Measurements from ENCODE around the gene DNAJB5. TPM values are rescaled to one million over a fixed set of nuclear protein-coding genes. Genes with fewer than 3 reads are reported as not detected.
A peak's percentile ranks its signal among the peaks of the same experiment; 100 is the strongest.

The DNAJB5 gene
- total and polyA plus RNA-seq, 2 donors = 4.1 to 13.4 TPM

DNA sequence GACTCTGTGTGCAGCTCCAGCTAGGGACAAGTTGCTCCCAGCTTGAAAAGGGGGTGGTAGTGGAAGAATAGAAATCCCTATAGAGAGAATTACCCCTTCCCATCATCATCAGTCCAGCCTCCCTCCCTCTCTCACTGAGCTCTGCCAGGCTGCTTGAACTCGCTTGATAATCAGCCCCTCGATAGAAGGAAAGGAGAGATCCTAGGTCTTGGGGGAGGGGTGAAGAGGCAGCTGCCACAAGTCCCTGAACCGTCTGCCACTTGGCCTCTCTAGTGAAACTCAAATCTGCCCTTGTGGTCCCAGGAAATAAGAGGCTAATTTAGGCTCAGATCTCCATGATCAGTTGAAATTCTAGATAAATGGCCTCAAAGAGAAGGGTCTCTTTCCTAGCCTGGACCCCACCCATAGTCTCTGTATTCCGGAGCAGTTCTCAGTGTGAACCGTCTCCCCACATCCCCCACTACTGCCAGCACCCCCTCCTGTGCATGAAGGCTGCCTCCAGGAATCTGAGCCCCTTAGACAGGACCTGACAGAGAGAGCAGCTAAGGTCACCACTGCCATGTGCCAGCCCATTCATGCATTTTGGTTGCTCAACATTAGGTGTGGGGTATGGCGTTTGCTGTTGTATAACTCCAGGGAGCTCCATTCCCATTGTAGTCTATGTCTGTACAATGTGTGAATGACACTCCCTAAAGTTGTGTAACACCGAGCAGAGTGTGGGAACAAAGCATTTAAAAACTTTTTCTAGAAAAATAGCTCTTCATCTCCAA lies 5.5 kb downstream of the DNAJB5 start:
- H3K9me3 ChIP-seq (ENCODE audit: control insufficient read depth in 2 of 2, insufficient read depth in 1 of 2, low read length in 1 of 2) = no peaks in the 10 kb centered on the region
- H3K27ac ChIP-seq (ENCODE audit: low read depth in 1 of 2, low read length in 1 of 2) = peak overlapping the region in 1 of 2 donors; percentile 62
- peaks cover 2 to 13% of the 10 kb centered on the region in 2 donors for H3K36me3 ChIP-seq (ENCODE audit: control insufficient read depth in 2 of 2, insufficient read depth in 2 of 2, low read length in 1 of 2)
- no peak overlapping the region for H3K4me3 ChIP-seq (ENCODE audit: low read length in 2 of 2)
- peaks cover 0 to 6% of the 10 kb centered on the region in 2 donors for H3K27me3 ChIP-seq (ENCODE audit: control insufficient read depth in 2 of 2, insufficient read depth in 1 of 2, low read length in 1 of 2)
- no peak for DNase-seq (ENCODE audit: low read depth in 6 of 9, low spot score in 9 of 9)
- WGBS = 88% methylated on average over 7 of the region's 7 CpGs
- peaks cover 3 to 34% of the 10 kb centered on the region in 2 donors for H3K4me1 ChIP-seq (ENCODE audit: control insufficient read depth in 2 of 2, insufficient read depth in 2 of 2, low read length in 2 of 2)

- WGBS = 57% methylated on average over 3 of the region's 3 CpGs
Observed at GRCh38 chr9:34995670-34996060, 6.1 kb downstream of the DNAJB5 start.

GRCh38 chr9:34996181-34996904 lies 6.8 kb downstream of the DNAJB5 start:
- peaks cover 3 to 28% of the 10 kb centered on the region in 2 donors for H3K4me1 ChIP-seq (ENCODE audit: control insufficient read depth in 2 of 2, insufficient read depth in 2 of 2, low read length in 2 of 2)
- H3K36me3 ChIP-seq (ENCODE audit: control insufficient read depth in 2 of 2, insufficient read depth in 2 of 2, low read length in 1 of 2) = peaks cover 2 to 13% of the 10 kb centered on the region in 2 donors
- 98% methylated on average over 26 of the region's 26 CpGs for WGBS
- no peaks in the 10 kb centered on the region for H3K27me3 ChIP-seq (ENCODE audit: control insufficient read depth in 2 of 2, insufficient read depth in 1 of 2, low read length in 1 of 2)
- H3K4me3 ChIP-seq (ENCODE audit: low read length in 2 of 2) = no peak overlapping the region
- DNase-seq (ENCODE audit: low read depth in 6 of 9, low spot score in 9 of 9) = no peak
- no peaks in the 10 kb centered on the region for H3K9me3 ChIP-seq (ENCODE audit: control insufficient read depth in 2 of 2, insufficient read depth in 1 of 2, low read length in 1 of 2)
- peak overlapping the region in 1 of 2 donors; percentile 25 for H3K27ac ChIP-seq (ENCODE audit: low read depth in 1 of 2, low read length in 1 of 2)

More at GRCh38 chr9:34995670-34996060, 6.1 kb downstream of the DNAJB5 start:
- peaks cover 0 to under 1% of the 10 kb centered on the region in 2 donors for H3K27me3 ChIP-seq (ENCODE audit: control insufficient read depth in 2 of 2, insufficient read depth in 1 of 2, low read length in 1 of 2)
- peaks cover 3 to 28% of the 10 kb centered on the region in 2 donors for H3K4me1 ChIP-seq (ENCODE audit: control insufficient read depth in 2 of 2, insufficient read depth in 2 of 2, low read length in 2 of 2)
- no peak for DNase-seq (ENCODE audit: low read depth in 6 of 9, low spot score in 9 of 9)
- peaks cover 2 to 13% of the 10 kb centered on the region in 2 donors for H3K36me3 ChIP-seq (ENCODE audit: control insufficient read depth in 2 of 2, insufficient read depth in 2 of 2, low read length in 1 of 2)
- peak overlapping the region in 1 of 2 donors; percentile 62 for H3K27ac ChIP-seq (ENCODE audit: low read depth in 1 of 2, low read length in 1 of 2)
- H3K9me3 ChIP-seq (ENCODE audit: control insufficient read depth in 2 of 2, insufficient read depth in 1 of 2, low read length in 1 of 2) = no peaks in the 10 kb centered on the region
- no peak overlapping the region for H3K4me3 ChIP-seq (ENCODE audit: low read length in 2 of 2)

GRCh38 chr9:34996905-34997279 lies 7.3 kb downstream of the DNAJB5 start:
- Histone ChIP-seq H3K4me3 (ENCODE audit: low read length in 2 of 2) (no peak overlapping the region), H3K4me1 (ENCODE audit: control insufficient read depth in 2 of 2, insufficient read depth in 2 of 2, low read length in 2 of 2) (peaks cover 3 to 26% of the 10 kb centered on the region in 2 donors), H3K36me3 (ENCODE audit: control insufficient read depth in 2 of 2, insufficient read depth in 2 of 2, low read length in 1 of 2) (peaks cover 2 to 13% of the 10 kb centered on the region in 2 donors), H3K9me3 (ENCODE audit: control insufficient read depth in 2 of 2, insufficient read depth in 1 of 2, low read length in 1 of 2) (no peaks in the 10 kb centered on the region), H3K27ac (ENCODE audit: low read depth in 1 of 2, low read length in 1 of 2) (no peak overlapping the region), H3K27me3 (ENCODE audit: control insufficient read depth in 2 of 2, insufficient read depth in 1 of 2, low read length in 1 of 2) (no peaks in the 10 kb centered on the region)
- DNase-seq (ENCODE audit: low read depth in 6 of 9, low spot score in 9 of 9) = no peak
- WGBS = 97% methylated on average over 10 of the region's 10 CpGs

- no peak overlapping the region for H3K27ac ChIP-seq (ENCODE audit: low read depth in 1 of 2, low read length in 1 of 2)
- no peaks in the 10 kb centered on the region for H3K27me3 ChIP-seq (ENCODE audit: control insufficient read depth in 2 of 2, insufficient read depth in 1 of 2, low read length in 1 of 2)
- H3K9me3 ChIP-seq (ENCODE audit: control insufficient read depth in 2 of 2, insufficient read depth in 1 of 2, low read length in 1 of 2) = no peaks in the 10 kb centered on the region
- H3K4me1 ChIP-seq (ENCODE audit: control insufficient read depth in 2 of 2, insufficient read depth in 2 of 2, low read length in 2 of 2) = peaks cover 3 to 23% of the 10 kb centered on the region in 2 donors
- no peak for DNase-seq (ENCODE audit: low read depth in 6 of 9, low spot score in 9 of 9)
- peaks cover 2 to 13% of the 10 kb centered on the region in 2 donors for H3K36me3 ChIP-seq (ENCODE audit: control insufficient read depth in 2 of 2, insufficient read depth in 2 of 2, low read length in 1 of 2)
- no peak overlapping the region for H3K4me3 ChIP-seq (ENCODE audit: low read length in 2 of 2)
Observed at GRCh38 chr9:34997379-34997781, 7.8 kb downstream of the DNAJB5 start.

DNA sequence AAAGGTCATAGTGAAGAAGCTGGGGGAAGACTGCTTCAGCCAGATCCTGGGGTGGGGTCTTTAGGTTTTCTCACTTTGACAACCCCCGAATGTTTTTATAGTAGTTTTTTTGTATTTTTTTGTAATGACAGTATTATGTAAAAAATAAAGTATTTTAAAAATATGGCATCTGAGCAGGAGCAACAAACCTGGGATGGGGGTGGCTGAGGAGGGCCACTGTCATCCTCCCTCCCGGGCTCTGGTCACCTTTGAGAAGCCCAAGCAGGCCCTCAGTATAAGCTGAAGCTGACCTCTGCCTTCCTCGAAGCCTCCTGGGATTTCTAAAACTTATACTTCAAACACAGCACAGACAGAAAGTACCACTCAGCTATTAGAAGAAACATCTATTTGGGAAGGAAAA lies 8.7 kb downstream of the DNAJB5 start:
- H3K36me3 ChIP-seq (ENCODE audit: control insufficient read depth in 2 of 2, insufficient read depth in 2 of 2, low read length in 1 of 2) = peaks cover 2 to 13% of the 10 kb centered on the region in 2 donors
- WGBS = 94% methylated on average over 3 of the region's 3 CpGs
- H3K27ac ChIP-seq (ENCODE audit: low read depth in 1 of 2, low read length in 1 of 2) = no peak overlapping the region

DNA sequence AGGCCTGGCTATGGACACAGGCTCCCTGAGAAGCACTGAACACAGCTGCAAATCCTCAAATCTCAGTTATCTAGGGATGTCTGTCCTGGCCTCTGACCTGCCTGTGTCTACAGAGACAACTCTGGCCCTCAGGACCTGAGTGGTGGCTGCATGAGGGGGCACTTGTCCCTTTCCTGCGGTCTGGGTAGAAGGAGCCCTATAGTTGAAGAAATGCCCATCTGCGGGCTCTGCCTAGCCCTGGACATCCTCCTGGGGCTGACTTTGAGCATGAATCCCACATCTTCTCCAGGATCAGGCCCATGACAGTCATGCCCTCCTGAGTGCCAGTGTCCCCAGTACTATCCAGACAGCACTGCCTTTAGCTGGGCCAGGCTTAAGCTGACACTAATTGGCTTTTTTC lies 10.0 kb downstream of the DNAJB5 start:
- WGBS = 98% methylated on average over 2 of the region's 2 CpGs
- Histone ChIP-seq H3K27ac (ENCODE audit: low read depth in 1 of 2, low read length in 1 of 2) (no peak overlapping the region), H3K36me3 (ENCODE audit: control insufficient read depth in 2 of 2, insufficient read depth in 2 of 2, low read length in 1 of 2) (peaks cover 2 to 13% of the 10 kb centered on the region in 2 donors), H3K9me3 (ENCODE audit: control insufficient read depth in 2 of 2, insufficient read depth in 1 of 2, low read length in 1 of 2) (no peaks in the 10 kb centered on the region), H3K27me3 (ENCODE audit: control insufficient read depth in 2 of 2, insufficient read depth in 1 of 2, low read length in 1 of 2) (no peaks in the 10 kb centered on the region), H3K4me3 (ENCODE audit: low read length in 2 of 2) (no peak overlapping the region), H3K4me1 (ENCODE audit: control insufficient read depth in 2 of 2, insufficient read depth in 2 of 2, low read length in 2 of 2) (peaks cover 3 to 7% of the 10 kb centered on the region in 2 donors)
- DNase-seq (ENCODE audit: low read depth in 6 of 9, low spot score in 9 of 9) = no peak

More for the DNA sequence above, 8.7 kb downstream of the DNAJB5 start:
- Histone ChIP-seq H3K4me3 (ENCODE audit: low read length in 2 of 2) (no peak overlapping the region), H3K9me3 (ENCODE audit: control insufficient read depth in 2 of 2, insufficient read depth in 1 of 2, low read length in 1 of 2) (no peaks in the 10 kb centered on the region), H3K27me3 (ENCODE audit: control insufficient read depth in 2 of 2, insufficient read depth in 1 of 2, low read length in 1 of 2) (no peaks in the 10 kb centered on the region), H3K4me1 (ENCODE audit: control insufficient read depth in 2 of 2, insufficient read depth in 2 of 2, low read length in 2 of 2) (peaks cover 3 to 18% of the 10 kb centered on the region in 2 donors)
- DNase-seq (ENCODE audit: low read depth in 6 of 9, low spot score in 9 of 9) = no peak

GRCh38 chr9:35000535-35001284 lies 11.2 kb downstream of the DNAJB5 start:
- 97% methylated on average over 6 of the region's 6 CpGs for WGBS
- no peaks in the 10 kb centered on the region for H3K27me3 ChIP-seq (ENCODE audit: control insufficient read depth in 2 of 2, insufficient read depth in 1 of 2, low read length in 1 of 2)
- no peak overlapping the region for H3K4me3 ChIP-seq (ENCODE audit: low read length in 2 of 2)
- no peak overlapping the region for H3K27ac ChIP-seq (ENCODE audit: low read depth in 1 of 2, low read length in 1 of 2)
- peaks cover 3 to 7% of the 10 kb centered on the region in 2 donors for H3K4me1 ChIP-seq (ENCODE audit: control insufficient read depth in 2 of 2, insufficient read depth in 2 of 2, low read length in 2 of 2)
- H3K9me3 ChIP-seq (ENCODE audit: control insufficient read depth in 2 of 2, insufficient read depth in 1 of 2, low read length in 1 of 2) = no peaks in the 10 kb centered on the region
- no peak for DNase-seq (ENCODE audit: low read depth in 6 of 9, low spot score in 9 of 9)
- H3K36me3 ChIP-seq (ENCODE audit: control insufficient read depth in 2 of 2, insufficient read depth in 2 of 2, low read length in 1 of 2) = peaks cover 0 to 10% of the 10 kb centered on the region in 2 donors
